DMS153 (cell line): Measurements from ENCODE around the gene CYFIP2.

Experiments
- DNase-seq: peaks from one replicate; lab custom pipeline; 2025; lab: John Stamatoyannopoulos, UW

Gene CYFIP2

DNA sequence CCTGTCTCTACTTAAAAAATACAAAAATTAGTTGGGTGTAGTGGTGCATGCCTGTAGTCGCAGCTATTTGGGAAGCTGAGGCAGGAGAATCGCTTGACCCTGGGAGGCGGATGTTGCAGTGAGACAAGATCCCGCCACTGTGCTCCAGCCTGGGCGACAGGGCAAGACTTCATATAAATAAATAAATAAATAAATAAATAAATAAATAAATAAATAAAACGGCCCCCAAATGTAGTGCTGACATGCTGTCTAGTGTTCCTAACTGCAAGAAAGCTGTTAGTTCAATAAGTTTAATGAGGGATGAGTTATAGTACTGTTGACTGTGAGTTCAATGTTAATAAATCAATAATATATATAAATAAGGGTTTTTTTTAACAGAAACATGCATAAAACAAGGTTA lies 7.5 kb upstream of the CYFIP2 start:
- DNase-seq, result no peak

DNA sequence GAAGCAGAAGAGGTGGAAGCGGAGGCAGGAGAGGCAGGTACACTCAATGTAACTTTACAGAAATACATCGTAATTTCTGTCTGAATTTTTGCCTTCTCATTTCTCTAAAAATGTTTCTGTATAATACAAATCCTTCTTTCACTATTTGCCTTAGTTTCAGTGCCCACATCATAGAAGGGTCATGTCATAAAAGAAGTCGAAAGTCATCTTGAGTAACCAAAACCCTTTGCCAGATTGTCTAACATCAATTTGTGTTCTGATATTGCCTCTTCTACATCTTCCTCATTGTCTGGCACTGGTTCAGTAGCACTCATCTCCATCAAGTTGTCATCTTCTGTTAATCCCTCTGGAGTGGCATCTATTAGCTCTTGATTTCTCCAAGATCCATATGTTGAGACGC lies 6.2 kb upstream of the CYFIP2 start:
- DNase-seq, result no peak

GRCh38 chr5:157263496-157264090 lies 2.3 kb upstream of the CYFIP2 start:
- DNase-seq, result no peak

DNA sequence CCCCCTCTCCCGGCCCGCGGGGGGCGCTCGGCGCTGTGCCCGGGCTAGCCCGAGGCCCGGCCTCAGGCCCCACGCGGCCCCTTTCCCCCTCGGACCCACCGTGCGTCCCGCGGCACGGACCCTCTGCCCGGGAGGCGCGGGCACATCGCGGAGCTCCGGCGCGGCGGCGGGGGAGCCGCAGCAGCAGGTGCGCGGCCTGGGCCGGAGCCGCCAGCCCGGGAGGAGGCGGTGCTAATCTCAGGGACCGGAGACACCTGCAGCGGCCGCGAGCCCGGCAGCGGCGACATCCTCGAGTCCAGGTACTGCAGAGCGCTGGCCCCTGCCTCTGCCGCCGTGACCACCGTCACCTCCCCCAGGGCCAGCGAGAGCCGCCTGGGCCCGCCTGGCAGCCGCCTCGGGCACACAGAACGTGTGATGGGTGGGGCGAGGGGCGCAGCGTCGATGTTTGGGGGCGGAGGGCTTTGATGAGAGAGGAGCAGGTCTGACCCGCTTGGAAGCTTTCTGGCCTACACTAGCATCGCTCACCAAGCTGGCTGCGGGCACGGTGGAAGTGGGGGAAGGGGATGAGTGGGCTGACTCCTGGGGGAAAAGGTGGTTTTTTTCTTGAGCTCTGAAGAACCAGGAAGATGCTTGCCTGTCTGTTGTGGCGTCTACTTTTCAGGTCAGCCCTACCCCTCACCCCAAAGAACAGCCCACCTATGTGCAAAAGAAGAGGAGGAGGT lies 524 bp downstream of the CYFIP2 start:
- no peak for DNase-seq

- DNase-seq, result no peak
Observed at GRCh38 chr5:157267025-157267424, 1.1 kb downstream of the CYFIP2 start.

- no peak for DNase-seq
Observed at GRCh38 chr5:157267761-157268480, 2.0 kb downstream of the CYFIP2 start.

GRCh38 chr5:157269165-157269671 lies 3.3 kb downstream of the CYFIP2 start:
- DNase-seq, result no peak

DNA sequence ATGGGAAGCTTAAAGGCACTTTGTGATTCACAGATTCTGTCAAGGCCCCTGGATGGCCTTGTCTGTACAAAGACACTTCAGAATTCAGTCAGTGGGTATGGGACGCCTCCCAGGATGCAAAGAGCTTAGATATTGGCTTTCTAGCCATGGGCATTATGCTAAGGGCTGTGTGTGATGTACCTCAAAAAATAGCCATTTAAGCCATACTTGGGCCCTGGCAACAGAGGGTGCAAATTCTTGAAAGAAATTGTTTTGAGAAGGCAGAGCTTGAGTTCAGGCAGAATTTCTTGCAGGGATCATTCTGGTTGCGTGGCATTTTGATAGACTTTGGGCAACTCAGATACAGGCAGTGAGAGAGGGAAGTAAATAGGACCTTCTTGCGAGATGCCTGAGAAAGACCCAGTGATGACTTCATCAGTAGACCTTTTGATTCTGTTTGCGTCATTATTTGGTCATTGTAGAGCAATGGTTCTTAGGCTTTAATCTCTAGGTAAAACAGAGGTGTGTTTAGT lies 3.9 kb downstream of the CYFIP2 start:
- no peak for DNase-seq

- no peak for DNase-seq
Observed at GRCh38 chr5:157270771-157271170, 4.8 kb downstream of the CYFIP2 start.

- no peak for DNase-seq
Observed at GRCh38 chr5:157271740-157272271, 5.9 kb downstream of the CYFIP2 start.

- no peak for DNase-seq
Observed at GRCh38 chr5:157273131-157273556, 7.2 kb downstream of the CYFIP2 start.

GRCh38 chr5:157275403-157275802 lies 9.5 kb downstream of the CYFIP2 start:
- DNase-seq, result no peak

GRCh38 chr5:157278319-157279037 lies 12.6 kb downstream of the CYFIP2 start:
- no peak for DNase-seq

GRCh38 chr5:157279605-157280239 lies 13.8 kb downstream of the CYFIP2 start:
- no peak for DNase-seq

DNA sequence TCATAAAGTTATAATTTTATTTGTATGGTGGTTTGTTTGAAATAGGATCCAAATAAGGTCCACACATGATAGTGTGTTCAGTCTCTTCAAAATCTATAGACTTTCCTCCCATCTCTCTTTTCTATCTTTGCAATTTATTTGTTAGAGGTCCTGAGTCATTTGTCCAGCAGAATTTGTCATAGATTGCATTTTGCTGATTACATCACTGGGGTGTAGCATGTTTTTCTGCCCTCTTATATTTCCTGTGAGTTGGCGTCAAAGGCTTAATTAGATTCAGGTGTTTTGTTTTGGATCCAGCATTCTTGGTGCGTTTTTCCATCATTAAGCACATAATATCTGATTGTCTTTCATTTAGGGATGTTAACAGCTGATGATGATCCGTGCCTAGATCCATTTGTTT lies 15.0 kb downstream of the CYFIP2 start:
- DNase-seq, result no peak

- no peak for DNase-seq
Observed at GRCh38 chr5:157282150-157282549, 16.2 kb downstream of the CYFIP2 start.

DNA sequence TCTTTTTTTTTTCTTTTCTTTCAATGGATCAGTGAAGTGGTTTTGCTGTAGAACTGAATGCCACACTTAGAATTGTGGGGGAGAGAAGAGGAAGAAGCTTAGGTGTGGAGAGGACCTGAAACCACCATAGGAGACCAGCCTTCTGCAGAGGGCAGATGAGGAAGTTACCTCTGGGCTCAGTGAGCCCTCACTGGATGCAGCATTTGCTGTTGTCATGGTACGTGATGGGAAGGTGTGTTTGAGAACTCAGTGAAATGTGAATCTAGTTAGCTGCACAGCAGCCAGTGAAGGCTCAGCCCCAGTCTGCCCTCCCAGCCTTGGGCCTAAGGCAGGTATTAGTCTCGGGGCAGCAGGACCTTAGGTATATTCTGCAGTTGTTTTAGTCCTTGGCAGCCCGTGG lies 17.5 kb downstream of the CYFIP2 start:
- DNase-seq, result no peak

DNA sequence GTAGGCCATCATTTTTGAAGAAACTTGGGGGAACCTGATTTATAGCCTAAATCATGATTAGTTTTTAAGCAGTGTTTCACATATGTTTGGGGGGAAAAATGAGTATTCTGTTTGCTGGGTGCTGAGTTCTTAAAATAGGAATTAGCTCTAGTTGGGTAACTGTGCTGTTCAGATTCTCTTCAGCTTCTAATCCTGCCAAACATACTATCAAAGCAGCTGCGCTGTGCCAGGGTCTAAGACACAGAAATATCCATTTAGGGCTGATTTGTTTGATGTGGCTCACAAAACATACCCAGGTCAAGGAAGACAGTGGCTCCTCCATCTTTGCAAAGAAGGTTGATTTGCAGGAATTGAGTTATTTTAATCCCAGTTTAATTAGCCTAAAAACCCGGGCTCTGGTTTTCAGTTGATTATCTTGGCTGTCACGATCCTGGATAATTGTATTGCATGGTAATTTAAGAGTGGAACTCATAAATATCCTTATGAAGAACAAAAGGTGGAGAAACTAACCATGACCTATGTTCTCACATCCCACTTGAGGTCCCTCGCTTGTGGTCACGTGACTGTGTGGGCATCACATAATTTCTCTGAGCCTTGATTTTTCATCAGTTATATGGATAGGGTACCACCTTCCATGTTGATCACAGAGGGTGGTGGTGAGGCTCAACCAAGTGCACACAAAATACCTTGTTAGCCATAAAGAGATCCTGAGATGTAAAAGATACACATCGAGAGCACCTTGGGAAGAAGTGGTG lies 18.7 kb downstream of the CYFIP2 start:
- no peak for DNase-seq

DNA sequence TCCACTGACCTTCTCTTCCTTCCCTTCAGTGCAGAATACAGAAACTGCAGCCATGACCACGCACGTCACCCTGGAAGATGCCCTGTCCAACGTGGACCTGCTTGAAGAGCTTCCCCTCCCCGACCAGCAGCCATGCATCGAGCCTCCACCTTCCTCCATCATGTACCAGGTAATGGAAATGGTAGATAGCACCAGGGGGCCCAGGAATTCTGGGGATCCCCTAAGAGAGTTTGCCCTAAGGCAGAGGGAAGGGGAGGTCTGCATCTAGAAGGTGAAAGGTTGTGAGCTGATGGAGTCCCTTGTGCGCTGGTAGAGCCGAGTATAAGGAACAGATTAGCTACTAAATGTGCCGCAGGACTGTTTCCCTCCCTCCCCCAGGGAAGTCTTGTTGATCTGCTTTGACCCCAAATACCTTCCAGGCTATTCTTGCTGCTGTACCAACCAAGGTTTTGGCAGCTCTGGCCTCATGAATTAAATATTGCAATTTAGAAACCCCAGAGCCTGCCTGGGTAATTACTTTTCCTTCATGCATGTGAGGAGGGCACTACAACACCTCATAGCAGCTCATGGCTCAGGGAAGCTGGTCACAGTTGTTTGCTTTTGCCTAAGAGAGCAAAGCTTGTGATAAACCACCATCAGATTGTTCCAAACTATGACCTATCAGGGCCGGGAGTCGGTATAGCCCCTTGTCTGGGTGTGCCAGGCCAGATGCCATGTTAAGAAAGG lies 19.6 kb downstream of the CYFIP2 start:
- no peak for DNase-seq

DNA sequence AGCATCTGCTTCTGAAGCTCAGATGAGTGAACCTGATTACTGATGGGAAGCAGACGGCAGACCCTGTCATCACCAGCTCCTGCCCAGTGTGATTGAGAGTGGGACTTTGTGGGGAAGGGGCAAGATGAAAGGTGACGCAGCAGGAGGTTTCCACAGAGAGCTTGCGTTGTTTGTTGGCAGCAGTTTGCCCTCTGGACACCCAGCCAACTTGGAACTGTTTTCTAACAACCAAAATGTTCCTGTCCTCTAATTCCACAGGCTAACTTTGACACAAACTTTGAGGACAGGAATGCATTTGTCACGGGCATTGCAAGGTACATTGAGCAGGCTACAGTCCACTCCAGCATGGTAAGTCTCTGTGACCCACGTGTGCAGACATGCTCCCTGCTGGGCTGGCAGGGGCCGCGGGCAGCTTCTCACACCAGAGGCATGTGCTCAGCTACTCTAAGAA lies 20.9 kb downstream of the CYFIP2 start:
- DNase-seq, result no peak
